Gastroesophageal sphincter (tissue), 4 donors: ENCODE data around the gene MDFIC. TPM values are rescaled to one million over a fixed set of nuclear protein-coding genes. Genes with fewer than 3 reads are reported as not detected.

Experiments used
- ATAC-seq: fragments of 150-250 bp; one replicate; pipeline ENCODE4 v1.9.1; 2016; ENCODE audit warnings: mild to moderate bottlenecking, moderate library complexity
- H3K27ac ChIP-seq, 4 donors: fragments of 200-600 bp; sonication (generic) in 3 of 4; 1 replicate in 3 of 4; 2 replicates in 1 of 4; pipeline ENCODE4 v1.5.1; 2016 to 2019
- H3K27me3 ChIP-seq: fragments of 200-600 bp; sonication (generic); one replicate; pipeline ENCODE4 v1.5.1; 2019
- H3K36me3 ChIP-seq, 2 donors: fragments of 200-600 bp; sonication (generic); one replicate each; pipeline ENCODE4 v1.5.1; 2019; ENCODE audit warnings: control low read depth in 1 of 2
- H3K4me1 ChIP-seq, 3 donors: fragments of 200-600 bp; sonication (generic); 1 replicate in 2 of 3; 2 replicates in 1 of 3; pipeline ENCODE4 v1.5.1; 2016 to 2019; ENCODE audit warnings: control low read depth in 2 of 3
- H3K4me3 ChIP-seq, 2 donors: fragments of 200-600 bp; sonication (generic); one replicate each; pipeline ENCODE4 v1.5.1; 2019; ENCODE audit warnings: mild to moderate bottlenecking in 1 of 2, moderate library complexity in 1 of 2
- H3K9me3 ChIP-seq, 3 donors: fragments of 200-600 bp; sonication (generic); one replicate each; pipeline ENCODE4 v1.5.1; 2017 to 2019; ENCODE audit warnings: control low read depth in 2 of 3
- CTCF ChIP-seq, 4 experiments: fragments of 200-600 bp in 2 of 4; fragments of 450-650 bp in 2 of 4; sonication (generic) in 1 of 4; IDR thresholded peaks; one replicate each; pipeline ENCODE4 v1.5.1; 2017 to 2019; ENCODE audit warnings: antibody characterized with exemption in 4 of 4, mild to moderate bottlenecking in 2 of 4, moderate library complexity in 2 of 4
- EP300 ChIP-seq: sonication (generic); formaldehyde crosslinking; IDR thresholded peaks from one replicate; pipeline ENCODE4 v1.6.1; 2017; ENCODE audit warnings: antibody characterized with exemption, mild to moderate bottlenecking
- POLR2A ChIP-seq, 2 donors: fragments of 450-650 bp; IDR thresholded peaks; one replicate each; pipeline ENCODE4 v1.6.1; 2017; ENCODE audit warnings: antibody characterized with exemption in 2 of 2, mild to moderate bottlenecking in 2 of 2, moderate library complexity in 1 of 2
- POLR2AphosphoS5 ChIP-seq: sonication (generic); formaldehyde crosslinking; IDR thresholded peaks from one replicate; pipeline ENCODE4 v1.6.1; 2017; ENCODE audit warnings: antibody characterized with exemption
- WGBS, 2 donors: methylation state at CpG; one replicate each; pipeline ENCODE4 v1.1.5; 2018; ENCODE audit warnings: low coverage in 1 of 2; 5-methylcytosine and 5-hydroxymethylcytosine counted together
- total RNA-seq, 4 donors: library from RNA; depleted of rRNA; stranded (reverse); fragments of >200 nt; gene quantifications; one replicate each; pipeline ENCODE4 v1.1.0, GENCODE V29; 2016

MDFIC gene
- total RNA-seq, 4 donors from 2014 or later, result 30.3 to 73.5 (median 38.1) TPM

- ATAC-seq, result no peak
- no peak overlapping the region for H3K27ac ChIP-seq
- H3K4me1 ChIP-seq, result peaks cover 0 to 74% (median 12%) of the 10 kb centered on the region in 3 donors
- no peaks in the 10 kb centered on the region for H3K9me3 ChIP-seq
- no peaks in the 10 kb centered on the region for H3K27me3 ChIP-seq
- H3K4me3 ChIP-seq, result no peak overlapping the region
- H3K36me3 ChIP-seq, result no peaks in the 10 kb centered on the region
- whole genome bisulfite sequencing, 2 donors, result 85 to 89% methylated on average over 2 of the region's 2 CpGs
- TF ChIP-seq EP300 (no peak), POLR2A (IDR thresholded peaks at IDR 0.05) (no peak), POLR2AphosphoS5 (no peak)
These were observed 14.6 kb downstream of the MDFIC start for GRCh38 chr7:114936471-114936870.

GRCh38 chr7:114937446-114937845, 15.6 kb downstream of the MDFIC start:
- Histone ChIP-seq H3K9me3 (no peaks in the 10 kb centered on the region), H3K4me1 (peaks cover 0 to 64% (median 12%) of the 10 kb centered on the region in 3 donors), H3K36me3 (no peaks in the 10 kb centered on the region), H3K27me3 (no peaks in the 10 kb centered on the region), H3K4me3 (no peak overlapping the region), H3K27ac (no peak overlapping the region)
- ATAC-seq, result no peak
- 77% methylated on average over 1 of the region's 1 CpG; no CpG with 5 or more reads in 1 of the 2 donors for WGBS, 2 donors
- TF ChIP-seq EP300 (no peak), POLR2A (IDR thresholded peaks at IDR 0.05) (no peak), POLR2AphosphoS5 (no peak), CTCF (IDR thresholded peaks at IDR 0.05) (no peak)

GRCh38 chr7:114938785-114939184, 16.9 kb downstream of the MDFIC start:
- H3K4me1 ChIP-seq, result peaks cover 0 to 58% (median 10%) of the 10 kb centered on the region in 3 donors
- H3K27me3 ChIP-seq, result no peaks in the 10 kb centered on the region
- no peak for ATAC-seq
- no peak overlapping the region for H3K4me3 ChIP-seq
- H3K27ac ChIP-seq, result no peak overlapping the region
- no peak for TF ChIP-seq EP300
- TF ChIP-seq POLR2AphosphoS5, result no peak
- TF ChIP-seq CTCF (IDR thresholded peaks at IDR 0.05), result no peak
- TF ChIP-seq POLR2A (IDR thresholded peaks at IDR 0.05), result no peak
- H3K9me3 ChIP-seq, result no peaks in the 10 kb centered on the region
- H3K36me3 ChIP-seq, result no peaks in the 10 kb centered on the region

GRCh38 chr7:114939484-114940097, 17.7 kb downstream of the MDFIC start:
- Histone ChIP-seq H3K4me1 (peaks cover 0 to 58% (median 10%) of the 10 kb centered on the region in 3 donors), H3K36me3 (no peaks in the 10 kb centered on the region), H3K27me3 (no peaks in the 10 kb centered on the region), H3K9me3 (no peaks in the 10 kb centered on the region), H3K27ac (no peak overlapping the region), H3K4me3 (no peak overlapping the region)
- WGBS, 2 donors, result 69 to 75% methylated on average over 3 of the region's 3 CpGs
- TF ChIP-seq CTCF (IDR thresholded peaks at IDR 0.05) (no peak), POLR2AphosphoS5 (no peak), POLR2A (IDR thresholded peaks at IDR 0.05) (no peak), EP300 (no peak)
- no peak for ATAC-seq

DNA sequence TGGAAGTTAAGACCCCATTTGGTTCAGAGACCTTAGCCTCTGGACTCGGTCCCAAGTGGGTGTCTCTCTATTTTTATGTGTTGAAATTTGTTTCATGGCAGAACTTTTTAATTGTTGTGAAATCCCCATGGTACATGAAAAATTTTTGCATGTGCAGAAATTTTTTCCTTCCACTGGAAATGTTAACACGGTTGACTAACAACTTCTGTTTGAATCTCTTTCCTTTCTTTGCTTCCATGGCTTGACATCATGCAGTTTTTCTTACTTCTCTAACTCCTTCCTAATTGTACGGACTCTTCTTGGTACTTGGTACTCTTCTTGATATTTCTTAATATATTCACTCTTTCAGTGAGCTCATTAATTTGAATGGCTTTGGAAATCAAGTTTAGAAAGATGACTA, 18.3 kb downstream of the MDFIC start:
- TF ChIP-seq POLR2A (IDR thresholded peaks at IDR 0.05), result no peak
- TF ChIP-seq CTCF (IDR thresholded peaks at IDR 0.05), result no peak
- TF ChIP-seq POLR2AphosphoS5, result no peak
- no peak for TF ChIP-seq EP300
- Histone ChIP-seq H3K27ac (no peak overlapping the region), H3K27me3 (no peaks in the 10 kb centered on the region), H3K4me1 (peaks cover 0 to 58% (median 13%) of the 10 kb centered on the region in 3 donors), H3K36me3 (no peaks in the 10 kb centered on the region), H3K4me3 (no peak overlapping the region), H3K9me3 (no peaks in the 10 kb centered on the region)
- WGBS, 2 donors, result 87 to 90% methylated on average over 3 of the region's 3 CpGs
- no peak for ATAC-seq
